ENCODE results near the gene OR2A1.
"Not testable (repeated sequence)": the region's sequence is repeated elsewhere in the genome, so short reads cannot be mapped to it uniquely, and the experiment has no call there.

The OR2A1 gene, protein sequence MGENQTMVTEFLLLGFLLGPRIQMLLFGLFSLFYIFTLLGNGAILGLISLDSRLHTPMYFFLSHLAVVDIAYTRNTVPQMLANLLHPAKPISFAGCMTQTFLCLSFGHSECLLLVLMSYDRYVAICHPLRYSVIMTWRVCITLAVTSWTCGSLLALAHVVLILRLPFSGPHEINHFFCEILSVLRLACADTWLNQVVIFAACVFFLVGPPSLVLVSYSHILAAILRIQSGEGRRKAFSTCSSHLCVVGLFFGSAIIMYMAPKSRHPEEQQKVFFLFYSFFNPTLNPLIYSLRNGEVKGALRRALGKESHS

GRCh38 chr7:144311872-144312469, at the start of gene OR2A1:
OR2A1 (plus strand) TSS chr7:144312419; CDS start chr7:144318125, 5,706 bp downstream.
- DNase-seq, result not testable (repeated sequence)

- not testable (repeated sequence) for DNase-seq
These were observed 47.5 kb upstream of the OR2A1 start, which contains the start of gene OR2A7 for GRCh38 chr7:144264692-144265091. OR2A7 (minus strand) TSS chr7:144264792; CDS start chr7:144259628, 5,164 bp downstream.

GRCh38 chr7:144269188-144269587, 43.0 kb upstream of the OR2A1 start, which contains the start of gene CTAGE8:
CTAGE8 (minus strand) TSS chr7:144269288; CDS start chr7:144269250, 38 bp downstream.
- DNase-seq, result not testable (repeated sequence)

DNA sequence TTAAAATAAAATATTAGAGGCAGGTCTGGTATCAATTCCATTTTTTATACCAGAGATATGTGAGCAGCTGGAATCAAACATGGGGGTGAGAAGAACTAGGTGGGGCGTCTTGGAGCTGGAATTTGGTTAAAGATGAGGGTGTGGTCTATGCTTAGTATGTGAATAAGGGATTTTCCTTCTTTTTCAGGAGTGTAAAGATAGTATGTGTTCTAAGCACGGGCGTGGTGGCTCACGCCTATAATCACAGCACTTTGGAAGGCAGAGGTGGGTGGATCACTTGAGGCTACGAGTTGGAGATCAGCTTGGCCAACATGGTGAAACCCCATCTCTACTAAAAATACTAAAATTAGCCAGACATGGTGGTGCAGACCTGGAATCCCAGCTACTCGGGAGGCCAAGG, 36.9 kb upstream of the OR2A1 start:
- DNase-seq, result not testable (repeated sequence)

DNA sequence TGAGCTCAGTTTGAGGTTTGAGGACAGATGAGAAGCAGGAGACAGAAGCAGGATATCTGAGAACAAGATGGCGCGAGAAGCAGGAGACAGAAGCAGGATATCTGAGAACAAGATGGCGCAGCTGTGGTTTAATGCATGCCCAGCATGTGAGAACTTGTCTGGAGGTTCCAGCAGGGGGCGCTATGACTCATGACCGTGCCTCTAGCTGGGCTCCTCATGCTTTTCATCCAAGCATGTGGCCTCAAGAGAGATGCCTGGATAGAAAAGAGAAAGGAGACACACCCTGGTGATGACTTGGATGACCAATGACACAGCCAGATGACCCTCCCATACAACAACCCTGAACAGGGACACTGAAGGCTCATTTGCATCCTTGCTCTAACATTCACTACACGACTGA, 32.2 kb upstream of the OR2A1 start:
- not testable (repeated sequence) for DNase-seq

DNA sequence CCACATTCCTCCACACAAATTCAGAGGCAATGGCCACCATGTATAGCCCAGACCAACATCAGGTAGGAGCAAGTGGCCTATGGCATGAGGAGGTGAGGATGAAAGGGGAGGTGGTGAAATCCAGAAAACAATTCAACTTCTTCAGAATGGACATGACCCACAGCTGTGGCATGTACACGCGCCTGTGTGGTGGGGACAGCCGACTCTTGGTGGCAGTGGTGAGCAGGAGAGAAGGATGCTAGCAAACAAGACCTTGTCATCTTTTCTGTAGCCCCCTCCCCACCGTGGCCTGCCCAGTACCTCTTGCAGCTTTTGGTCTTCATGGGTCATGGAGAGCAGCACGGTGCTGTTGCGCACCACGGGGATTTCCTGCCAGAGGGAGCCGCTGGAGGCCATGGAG, 30.2 kb upstream of the OR2A1 start:
- not testable (repeated sequence) for DNase-seq

GRCh38 chr7:144282490-144282889, 29.7 kb upstream of the OR2A1 start:
- not testable (repeated sequence) for DNase-seq

DNA sequence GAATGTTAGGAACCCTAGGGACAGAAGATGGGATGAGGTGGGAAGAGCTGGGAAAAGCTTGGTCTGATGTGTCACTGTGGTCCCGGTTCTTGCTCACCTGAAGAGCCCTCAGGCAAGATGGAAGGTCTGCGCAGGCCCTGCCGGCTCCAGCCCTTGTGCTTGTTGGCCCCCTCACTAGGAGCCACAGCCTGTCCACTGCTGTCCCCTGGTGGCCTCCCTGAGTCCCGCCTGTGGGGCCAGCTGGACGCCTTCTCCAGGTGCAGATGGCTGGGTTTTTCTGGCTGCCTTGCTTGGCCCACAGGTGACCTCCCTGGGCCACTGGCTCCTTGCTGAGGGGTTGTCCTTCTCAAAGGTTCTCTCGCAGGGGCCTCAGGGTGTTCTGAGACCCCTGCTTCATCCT, 28.5 kb upstream of the OR2A1 start:
- DNase-seq, result not testable (repeated sequence)

- DNase-seq, result not testable (repeated sequence)
These were observed 24.9 kb upstream of the OR2A1 start for GRCh38 chr7:144287171-144287784.

GRCh38 chr7:144291607-144292006, 20.6 kb upstream of the OR2A1 start:
- DNase-seq, result not testable (repeated sequence)

GRCh38 chr7:144292384-144293161, 19.6 kb upstream of the OR2A1 start:
- not testable (repeated sequence) for DNase-seq

DNA sequence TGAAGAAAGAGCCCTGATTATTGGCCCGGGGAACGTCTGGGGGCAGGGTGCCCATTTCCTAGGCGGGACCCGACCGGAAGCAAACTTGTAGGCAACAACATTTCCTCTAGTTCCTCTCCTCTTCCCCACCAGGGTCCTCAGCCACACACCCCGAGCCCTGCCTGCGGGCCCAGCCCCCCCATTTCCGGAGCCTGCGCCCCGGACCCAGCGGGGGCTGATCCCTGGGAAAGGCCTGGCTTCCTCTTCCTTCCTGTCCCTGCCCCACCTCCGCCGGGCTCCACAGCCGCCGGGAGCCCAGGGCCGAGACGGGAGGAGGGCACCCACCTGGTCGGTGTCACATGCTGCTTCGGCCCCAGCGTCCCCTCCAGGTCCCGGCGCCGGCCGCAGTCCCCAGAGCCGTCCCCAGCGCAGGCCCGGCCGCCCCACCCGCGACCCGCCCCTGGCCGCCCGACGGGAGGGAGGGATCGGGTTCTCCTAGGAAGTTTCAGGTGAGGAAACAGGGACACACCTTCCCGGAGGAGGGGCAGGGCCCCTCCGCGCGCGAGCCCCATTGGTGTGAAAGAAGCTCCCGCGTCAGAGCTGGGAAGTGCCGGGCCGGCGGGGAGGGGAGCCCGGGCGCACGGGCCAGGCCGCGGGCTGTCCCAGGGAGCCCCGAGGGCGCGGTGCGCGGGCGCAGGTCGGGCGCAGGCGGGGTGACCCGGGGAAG, 18.3 kb upstream of the OR2A1 start:
- not testable (repeated sequence) for DNase-seq

DNA sequence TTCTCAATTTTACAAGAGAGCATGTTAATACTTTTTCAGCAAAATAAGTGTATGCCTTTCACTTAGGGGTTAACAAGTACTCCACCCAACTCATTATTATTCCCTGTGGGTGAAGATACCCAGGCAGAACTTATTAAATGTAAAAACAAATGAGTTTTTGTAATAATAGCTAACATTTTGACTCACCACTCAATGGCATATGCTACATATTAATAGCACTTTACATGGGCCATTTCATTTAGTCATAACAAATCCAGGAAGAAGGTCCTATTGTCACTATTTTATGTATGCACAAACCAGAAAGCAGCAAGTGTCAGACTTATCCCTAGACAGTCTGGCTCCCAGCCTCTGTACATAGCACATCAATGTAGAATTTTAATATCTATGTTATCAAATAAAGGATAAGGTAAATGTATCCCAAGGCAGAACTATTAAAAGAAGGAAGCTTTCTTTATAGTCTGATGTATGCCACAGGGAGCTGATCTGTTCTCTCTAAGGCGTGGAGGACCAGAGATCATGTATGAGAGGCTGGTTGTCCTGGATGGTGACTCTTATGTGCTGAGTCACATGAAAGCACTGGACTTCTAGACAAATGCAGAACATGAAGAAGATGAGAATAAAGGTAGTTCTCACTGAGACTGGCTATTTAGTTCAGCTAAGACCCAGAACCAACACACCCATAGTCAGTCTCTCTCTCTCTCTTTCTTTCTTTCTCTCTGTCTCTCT, 9.5 kb upstream of the OR2A1 start:
- DNase-seq, result not testable (repeated sequence)

DNA sequence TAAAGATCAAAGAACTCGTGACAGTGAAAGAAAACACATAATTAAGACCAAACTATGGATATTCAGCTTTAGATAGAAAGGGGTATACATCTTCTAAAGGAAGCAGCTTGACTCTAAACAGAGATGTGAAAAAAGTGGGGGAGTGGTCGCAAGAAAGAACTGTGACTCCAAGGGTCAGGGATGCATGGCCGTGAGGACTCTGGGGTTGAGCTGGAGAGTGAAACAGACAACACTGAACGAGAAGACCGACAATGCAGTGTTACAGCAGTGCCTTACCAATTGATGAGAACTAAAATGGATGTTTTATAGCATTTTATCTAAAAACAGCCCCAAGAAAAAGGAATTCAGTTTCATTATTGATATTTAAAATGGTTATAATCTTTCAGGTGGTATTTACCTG, 8.6 kb upstream of the OR2A1 start:
- not testable (repeated sequence) for DNase-seq

GRCh38 chr7:144305156-144305555, 7.1 kb upstream of the OR2A1 start:
- not testable (repeated sequence) for DNase-seq

- DNase-seq, result not testable (repeated sequence)
These were observed 2.5 kb upstream of the OR2A1 start for GRCh38 chr7:144309702-144310101.

- DNase-seq, result not testable (repeated sequence)
These were observed 1.0 kb upstream of the OR2A1 start for GRCh38 chr7:144311218-144311617.

GRCh38 chr7:144317537-144317936, 5.3 kb downstream of the OR2A1 start:
- not testable (repeated sequence) for DNase-seq

- DNase-seq, result not testable (repeated sequence)
These were observed 7.3 kb downstream of the OR2A1 start for GRCh38 chr7:144319547-144319946.

- DNase-seq, result not testable (repeated sequence)
These were observed 9.5 kb downstream of the OR2A1 start for GRCh38 chr7:144321677-144322206.

DNA sequence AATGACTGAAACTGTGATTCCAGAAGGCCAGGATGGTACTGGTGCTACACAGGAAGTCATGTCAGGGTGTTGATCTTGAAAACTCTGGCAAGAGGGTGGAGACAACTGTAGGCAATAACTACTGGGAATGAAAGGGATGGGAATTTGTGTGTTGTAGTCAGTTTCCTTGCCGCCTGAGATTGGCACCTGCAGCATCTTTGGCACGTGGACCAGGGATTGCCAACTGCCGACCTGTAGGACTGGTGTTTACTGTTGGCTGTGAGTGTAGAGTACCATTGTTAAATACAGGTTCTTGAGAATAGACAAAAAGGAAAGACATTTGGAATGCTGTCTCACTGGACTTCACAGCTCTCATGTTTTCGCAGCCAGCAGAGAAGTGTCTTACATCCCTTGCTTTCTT, 11.1 kb downstream of the OR2A1 start:
- not testable (repeated sequence) for DNase-seq
